Measurements from ENCODE around the gene EWSR1.

DNA sequence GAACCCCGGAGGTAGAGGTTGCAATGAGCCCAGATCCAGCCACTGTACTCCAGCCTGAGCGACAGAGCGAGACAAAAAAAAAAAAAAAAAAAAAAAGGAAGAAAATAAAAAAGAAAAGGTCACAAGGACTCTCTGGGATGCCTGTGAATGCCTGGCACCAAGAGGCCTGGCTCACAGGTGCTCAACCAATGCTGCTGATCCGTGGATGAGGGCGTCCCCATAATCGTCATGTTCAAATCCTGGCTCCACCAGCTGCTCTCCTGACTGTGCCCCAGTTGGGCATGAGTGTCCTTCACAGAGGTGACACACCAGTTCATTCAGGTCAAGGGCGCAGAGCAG, 37.7 kb downstream of the EWSR1 start:
- TF ChIP-seq, protein P1, sequence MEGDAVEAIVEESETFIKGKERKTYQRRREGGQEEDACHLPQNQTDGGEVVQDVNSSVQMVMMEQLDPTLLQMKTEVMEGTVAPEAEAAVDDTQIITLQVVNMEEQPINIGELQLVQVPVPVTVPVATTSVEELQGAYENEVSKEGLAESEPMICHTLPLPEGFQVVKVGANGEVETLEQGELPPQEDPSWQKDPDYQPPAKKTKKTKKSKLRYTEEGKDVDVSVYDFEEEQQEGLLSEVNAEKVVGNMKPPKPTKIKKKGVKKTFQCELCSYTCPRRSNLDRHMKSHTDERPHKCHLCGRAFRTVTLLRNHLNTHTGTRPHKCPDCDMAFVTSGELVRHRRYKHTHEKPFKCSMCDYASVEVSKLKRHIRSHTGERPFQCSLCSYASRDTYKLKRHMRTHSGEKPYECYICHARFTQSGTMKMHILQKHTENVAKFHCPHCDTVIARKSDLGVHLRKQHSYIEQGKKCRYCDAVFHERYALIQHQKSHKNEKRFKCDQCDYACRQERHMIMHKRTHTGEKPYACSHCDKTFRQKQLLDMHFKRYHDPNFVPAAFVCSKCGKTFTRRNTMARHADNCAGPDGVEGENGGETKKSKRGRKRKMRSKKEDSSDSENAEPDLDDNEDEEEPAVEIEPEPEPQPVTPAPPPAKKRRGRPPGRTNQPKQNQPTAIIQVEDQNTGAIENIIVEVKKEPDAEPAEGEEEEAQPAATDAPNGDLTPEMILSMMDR (IDR thresholded peaks at IDR 0.05): no peak
- TF ChIP-seq EZH2 (IDR thresholded peaks at IDR 0.05; ENCODE audit: borderline replicate concordance, insufficient read depth, low read depth, low read length, poor library complexity, severe bottlenecking): no peak

Data from B cell (primary cell).